ENCODE results near the gene SEC31A. TPM values are rescaled to one million over a fixed set of nuclear protein-coding genes. Genes with fewer than 3 reads are reported as not detected.

SEC31A gene
- total and polyA plus RNA-seq, 2 donors (not counting 1 experiment from before 2014, with no cell fraction given) = 52.7 to 134 TPM

DNA sequence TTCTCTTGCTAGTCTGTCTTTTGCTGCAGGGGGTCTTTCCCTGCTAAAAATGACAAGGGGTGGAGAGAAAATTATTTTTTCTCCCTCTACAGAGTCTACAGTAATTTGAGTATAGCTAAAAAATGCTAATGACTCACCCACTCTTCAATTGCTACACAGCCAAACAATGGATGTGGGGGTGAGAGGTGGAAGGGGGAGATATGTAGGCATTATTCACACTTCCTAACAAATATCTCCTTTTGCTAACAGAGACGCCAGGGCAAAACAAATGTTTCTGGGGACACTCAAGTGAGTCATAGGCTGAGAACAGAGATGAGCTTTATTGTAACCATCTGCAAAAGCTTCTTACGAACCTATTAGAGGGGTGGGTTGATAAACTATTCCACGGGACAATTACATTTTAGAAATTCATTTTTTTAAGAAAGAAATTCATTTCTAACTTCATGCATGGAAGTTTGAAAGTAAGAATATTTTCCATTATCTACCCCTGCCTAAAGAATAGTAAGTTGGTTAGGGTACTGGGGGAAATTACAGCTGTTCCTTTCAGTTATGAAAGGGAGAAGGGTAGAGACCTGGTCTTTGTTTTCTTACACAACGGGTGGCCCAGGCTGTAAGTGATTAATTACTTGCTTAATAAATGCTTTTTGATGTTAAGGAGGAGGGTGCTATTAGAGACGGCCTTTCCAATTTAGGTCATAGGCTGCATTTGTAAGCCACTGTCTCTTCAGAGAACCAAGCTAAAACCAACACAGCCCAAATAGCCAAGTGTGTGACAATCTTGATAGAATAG, 105.1 kb downstream of the SEC31A start:
- TF ChIP-seq, protein P1, sequence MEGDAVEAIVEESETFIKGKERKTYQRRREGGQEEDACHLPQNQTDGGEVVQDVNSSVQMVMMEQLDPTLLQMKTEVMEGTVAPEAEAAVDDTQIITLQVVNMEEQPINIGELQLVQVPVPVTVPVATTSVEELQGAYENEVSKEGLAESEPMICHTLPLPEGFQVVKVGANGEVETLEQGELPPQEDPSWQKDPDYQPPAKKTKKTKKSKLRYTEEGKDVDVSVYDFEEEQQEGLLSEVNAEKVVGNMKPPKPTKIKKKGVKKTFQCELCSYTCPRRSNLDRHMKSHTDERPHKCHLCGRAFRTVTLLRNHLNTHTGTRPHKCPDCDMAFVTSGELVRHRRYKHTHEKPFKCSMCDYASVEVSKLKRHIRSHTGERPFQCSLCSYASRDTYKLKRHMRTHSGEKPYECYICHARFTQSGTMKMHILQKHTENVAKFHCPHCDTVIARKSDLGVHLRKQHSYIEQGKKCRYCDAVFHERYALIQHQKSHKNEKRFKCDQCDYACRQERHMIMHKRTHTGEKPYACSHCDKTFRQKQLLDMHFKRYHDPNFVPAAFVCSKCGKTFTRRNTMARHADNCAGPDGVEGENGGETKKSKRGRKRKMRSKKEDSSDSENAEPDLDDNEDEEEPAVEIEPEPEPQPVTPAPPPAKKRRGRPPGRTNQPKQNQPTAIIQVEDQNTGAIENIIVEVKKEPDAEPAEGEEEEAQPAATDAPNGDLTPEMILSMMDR (IDR thresholded peaks at IDR 0.05) = no peak
- no peak for TF ChIP-seq EZH2 (IDR thresholded peaks at IDR 0.05; ENCODE audit: borderline replicate concordance, insufficient read depth, low read depth, low read length, poor library complexity, severe bottlenecking)
- POLR2A ChIA-PET = no interaction called here
- no peaks in the 10 kb centered on the region for H4K20me1 ChIP-seq (ENCODE audit: control insufficient read depth, insufficient read depth, low read length, poor library complexity, severe bottlenecking)
- H3K9ac ChIP-seq (ENCODE audit: low read length) = no peak overlapping the region
- H3K36me3 ChIP-seq (replicated peaks in 1 of 2; ENCODE audit: control extremely low read depth in 1 of 2, control insufficient read depth in 1 of 2, extremely low read depth in 1 of 2, insufficient read depth in 2 of 2, low read length in 1 of 2) = no peaks in the 10 kb centered on the region
- ATAC-seq (ENCODE audit: low read depth) (no peak), DNase-seq (no peak)
- peaks cover 4% of the 10 kb centered on the region for H3K27me3 Mint-ChIP-seq
- CTCF ChIA-PET = no interaction called here
- intact Hi-C loops (cut with micrococcal nuclease) = no loop called here
- H3K4me3 ChIP-seq (ENCODE audit: control extremely low read depth in 1 of 5, extremely low read depth in 1 of 5, insufficient read depth in 1 of 5, low read depth in 2 of 5, low read length in 4 of 5) = no peak overlapping the region
- no peak overlapping the region for H3K4me2 ChIP-seq (replicated peaks; ENCODE audit: low read depth, low read length, poor library complexity, severe bottlenecking)
- no peak overlapping the region for H3K27ac Mint-ChIP-seq
- no peaks in the 10 kb centered on the region for H3K4me1 ChIP-seq (ENCODE audit: control insufficient read depth in 2 of 2, insufficient read depth in 2 of 2, low read length in 2 of 2)
- WGBS (ENCODE audit: insufficient coverage) = no CpG with 5 or more reads among the region's 5 CpGs
- no peak overlapping the region for H3K27ac ChIP-seq (ENCODE audit: low read length in 2 of 2)
- no peaks in the 10 kb centered on the region for H3K79me2 ChIP-seq (ENCODE audit: control insufficient read depth, insufficient read depth, low read length)
- H3K27me3 ChIP-seq (replicated peaks in 1 of 4; ENCODE audit: control extremely low read depth in 1 of 4, control insufficient read depth in 3 of 4, insufficient read depth in 4 of 4, low read length in 3 of 4) = no peaks in the 10 kb centered on the region
- no peaks in the 10 kb centered on the region for H3K4me1 Mint-ChIP-seq
- H3K9me3 ChIP-seq (ENCODE audit: control extremely low read depth in 1 of 3, control insufficient read depth in 2 of 3, insufficient read depth in 1 of 3, low read length in 2 of 3) = no peaks in the 10 kb centered on the region
- H3K9me3 Mint-ChIP-seq (ENCODE audit: insufficient read depth) = no peaks in the 10 kb centered on the region
- no peak overlapping the region for H3K4me3 Mint-ChIP-seq
- H2AFZ ChIP-seq (ENCODE audit: insufficient read depth, low read depth, low read length, poor library complexity, severe bottlenecking) = no peak overlapping the region

Measured in B cell (primary cell).